Stimulated activated CD4-positive, alpha-beta T cell treated with anti-CD3 and anti-CD28 coated beads, Interleukin-2, amount 100 ng/mL, for 4 hours (primary cell): Measurements from ENCODE around the gene GFY.
A peak's percentile ranks its signal among the peaks of the same experiment; 100 is the strongest.
"Not testable (repeated sequence)": the region's sequence is repeated elsewhere in the genome, so short reads cannot be mapped to it uniquely, and the experiment has no call there.

Source experiments
- DNase-seq: peaks from one replicate; pipeline ENCODE4 v3.0.0-alpha.2; 2020; ENCODE audit warnings: low read depth

GFY gene

GRCh38 chr19:49469828-49470614, 44.8 kb downstream of the GFY start:
- DNase-seq, result peak; percentile 57

GRCh38 chr19:49470615-49470978, 45.4 kb downstream of the GFY start:
- no peak for DNase-seq

GRCh38 chr19:49472936-49473335, 47.7 kb downstream of the GFY start:
- no peak for DNase-seq

GRCh38 chr19:49473501-49473867, 48.3 kb downstream of the GFY start:
- DNase-seq, result not testable (repeated sequence)

- DNase-seq, result peak; percentile 89
Measured at GRCh38 chr19:49473868-49474541, 48.8 kb downstream of the GFY start, which contains the start of gene FLT3LG. FLT3LG (plus strand) TSS chr19:49474215; CDS start chr19:49474640, 425 bp downstream.

- DNase-seq, result no peak
Measured at GRCh38 chr19:49474542-49474924, 49.3 kb downstream of the GFY start.

GRCh38 chr19:49475191-49475917, 50.2 kb downstream of the GFY start:
- no peak for DNase-seq

- DNase-seq, result peak; percentile 56
Measured at GRCh38 chr19:49475995-49476880, 51.0 kb downstream of the GFY start.
